ENCODE results near the gene FAM25G.

DNA sequence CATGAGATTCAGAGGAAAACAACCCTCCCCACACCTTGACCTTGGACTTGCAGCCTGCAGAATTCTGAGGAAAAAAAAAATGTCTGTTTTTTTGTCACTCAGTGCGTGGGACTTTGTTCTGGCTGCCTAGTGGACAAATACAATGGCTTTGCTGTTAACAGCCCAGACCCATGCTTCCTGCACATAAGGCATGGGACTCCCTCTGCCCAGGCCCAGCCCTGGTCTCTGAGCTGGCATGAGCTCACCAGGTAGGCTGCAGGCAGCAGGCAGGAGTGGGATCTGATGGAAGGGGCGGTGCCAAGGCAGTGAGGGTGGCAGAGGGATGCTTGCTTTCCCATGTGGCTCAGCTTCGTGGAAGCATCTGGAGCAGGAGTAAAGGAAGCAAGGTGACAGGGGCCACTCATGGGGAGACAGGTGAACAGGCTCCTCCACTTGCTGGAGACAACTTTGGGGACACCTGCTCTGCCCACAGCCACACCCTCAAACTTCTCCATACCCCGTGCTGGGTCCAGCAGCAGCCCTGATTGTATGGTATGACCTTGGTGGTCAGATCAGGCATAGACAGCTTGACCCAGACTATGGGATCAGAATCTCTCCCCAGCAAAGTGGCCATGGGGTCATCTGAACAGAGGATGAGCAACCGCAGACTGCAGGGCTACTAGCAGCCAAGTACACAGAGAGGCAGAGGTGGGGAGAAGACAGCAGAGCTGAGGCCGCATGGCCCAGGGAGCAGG is 34.5 kb downstream of the FAM25G start:
- TF ChIP-seq HDGF (IDR thresholded peaks at IDR 0.05; ENCODE audit: borderline replicate concordance) (no peak), SUZ12 (IDR thresholded peaks at IDR 0.05) (no peak), BHLHE40 (IDR thresholded peaks at IDR 0.05; ENCODE audit: borderline replicate concordance) (no peak), FOXM1 (IDR thresholded peaks at IDR 0.05; ENCODE audit: borderline replicate concordance) (no peak), L3MBTL2 (conservative IDR thresholded peaks at IDR 0.05) (no peak), TARDBP (IDR thresholded peaks at IDR 0.05) (no peak), ARNT (IDR thresholded peaks at IDR 0.05) (no peak), SP1 (IDR thresholded peaks at IDR 0.05) (no peak), ELF4 (IDR thresholded peaks at IDR 0.05) (no peak), FOXA1 (IDR thresholded peaks at IDR 0.05) (no peak), FOXK2 (IDR thresholded peaks at IDR 0.05) (no peak)

Data from HEK293T (cell line).